HG03095 (cell line): Measurements from ENCODE around the gene TXNDC11.
A peak's percentile ranks its signal among the peaks of the same experiment; 100 is the strongest.

ENCODE experiments used
- ATAC-seq: cut with Tn5 transposase; IDR thresholded peaks from one replicate; pipeline ENCODE4 v1.9.1; 2021; ENCODE audit warnings: moderate library complexity; ENCODE audit not compliant: unreplicated experiment

The TXNDC11 gene

GRCh38 chr16:11676799-11677198, 65.9 kb downstream of the TXNDC11 start:
- no peak for ATAC-seq

- no peak for ATAC-seq
Observed at GRCh38 chr16:11675561-11676511, 66.8 kb downstream of the TXNDC11 start.

DNA sequence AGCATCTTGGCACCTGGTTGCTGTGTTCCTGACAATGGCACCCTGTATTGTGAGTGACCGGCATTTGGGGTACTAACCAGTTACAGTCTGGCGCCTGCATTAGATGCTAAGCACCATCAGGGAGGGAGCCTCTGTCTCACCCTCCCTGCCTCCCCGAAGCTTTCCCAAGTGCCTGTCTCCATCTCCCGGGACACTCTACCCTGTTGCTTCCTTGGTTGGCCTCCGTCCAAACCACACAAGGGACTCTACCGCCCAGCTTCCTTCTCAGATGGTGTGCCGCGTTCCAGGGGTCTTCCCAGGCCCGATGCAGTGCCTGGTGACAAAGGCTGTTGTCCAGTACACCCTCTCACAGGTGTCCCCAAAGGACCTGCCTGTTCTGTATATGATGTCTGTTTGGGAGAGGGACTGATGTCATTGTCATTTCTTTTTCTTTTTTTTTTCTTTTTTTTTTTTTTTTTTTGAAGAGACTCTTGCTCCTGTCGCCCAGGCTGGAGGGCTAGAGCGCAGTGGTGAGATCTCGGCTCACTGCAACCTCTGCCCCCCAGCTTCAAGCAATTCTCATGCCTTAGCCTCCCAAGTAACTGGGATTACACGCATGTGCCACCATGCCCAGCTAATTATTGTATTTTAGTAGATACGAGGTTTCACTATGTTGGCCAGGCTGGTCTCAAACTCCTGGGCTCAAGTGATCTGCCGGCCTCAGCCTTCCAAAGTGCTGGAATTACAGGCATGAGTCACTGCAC, 67.7 kb downstream of the TXNDC11 start:
- ATAC-seq, result no peak

DNA sequence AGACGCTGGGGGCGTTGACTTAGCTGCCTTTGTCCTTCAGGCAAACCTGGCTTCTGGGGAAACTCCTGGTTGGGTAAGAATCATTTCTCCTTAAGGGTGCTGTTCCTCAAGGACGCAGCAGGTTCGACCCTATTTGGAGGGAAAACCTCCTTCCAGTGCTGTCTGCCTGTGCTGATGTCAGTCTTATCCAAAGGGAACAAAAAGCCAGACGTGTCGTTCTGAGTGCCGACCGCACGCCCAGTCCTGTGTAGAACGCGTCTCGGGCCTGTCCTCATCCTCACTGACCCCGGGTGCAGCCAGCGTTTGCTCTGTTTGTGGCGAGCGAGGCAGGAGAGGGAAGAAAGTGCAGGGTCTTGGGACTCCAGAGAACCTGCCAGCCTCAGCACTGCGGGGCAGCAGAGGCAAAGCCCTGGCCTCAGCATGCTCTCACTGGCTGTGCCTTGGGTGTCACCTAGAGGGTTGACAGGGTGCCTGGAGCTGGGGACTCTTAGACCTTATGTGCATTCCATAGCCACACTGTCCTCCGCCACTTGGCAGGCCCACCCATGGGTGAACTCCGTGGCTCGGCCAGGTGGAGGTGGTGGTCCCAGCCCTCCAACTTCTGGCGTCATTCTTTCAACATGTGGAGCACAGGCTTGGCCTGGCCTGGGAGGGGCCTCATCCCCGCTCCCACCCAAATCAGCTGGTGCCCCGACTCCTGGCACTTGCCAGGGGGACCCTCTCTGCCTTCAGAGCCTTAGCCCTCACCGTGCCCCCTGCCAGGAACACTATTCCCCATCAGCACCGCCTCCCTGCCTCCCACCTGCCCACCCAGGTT, 68.4 kb downstream of the TXNDC11 start:
- no peak for ATAC-seq

GRCh38 chr16:11673091-11674000, 69.3 kb downstream of the TXNDC11 start:
- ATAC-seq, result no peak

- ATAC-seq, result no peak
Observed at GRCh38 chr16:11672206-11673090, 70.2 kb downstream of the TXNDC11 start.

GRCh38 chr16:11671676-11672075, 71.0 kb downstream of the TXNDC11 start:
- no peak for ATAC-seq

- no peak for ATAC-seq
Observed at GRCh38 chr16:11671271-11671670, 71.4 kb downstream of the TXNDC11 start.

DNA sequence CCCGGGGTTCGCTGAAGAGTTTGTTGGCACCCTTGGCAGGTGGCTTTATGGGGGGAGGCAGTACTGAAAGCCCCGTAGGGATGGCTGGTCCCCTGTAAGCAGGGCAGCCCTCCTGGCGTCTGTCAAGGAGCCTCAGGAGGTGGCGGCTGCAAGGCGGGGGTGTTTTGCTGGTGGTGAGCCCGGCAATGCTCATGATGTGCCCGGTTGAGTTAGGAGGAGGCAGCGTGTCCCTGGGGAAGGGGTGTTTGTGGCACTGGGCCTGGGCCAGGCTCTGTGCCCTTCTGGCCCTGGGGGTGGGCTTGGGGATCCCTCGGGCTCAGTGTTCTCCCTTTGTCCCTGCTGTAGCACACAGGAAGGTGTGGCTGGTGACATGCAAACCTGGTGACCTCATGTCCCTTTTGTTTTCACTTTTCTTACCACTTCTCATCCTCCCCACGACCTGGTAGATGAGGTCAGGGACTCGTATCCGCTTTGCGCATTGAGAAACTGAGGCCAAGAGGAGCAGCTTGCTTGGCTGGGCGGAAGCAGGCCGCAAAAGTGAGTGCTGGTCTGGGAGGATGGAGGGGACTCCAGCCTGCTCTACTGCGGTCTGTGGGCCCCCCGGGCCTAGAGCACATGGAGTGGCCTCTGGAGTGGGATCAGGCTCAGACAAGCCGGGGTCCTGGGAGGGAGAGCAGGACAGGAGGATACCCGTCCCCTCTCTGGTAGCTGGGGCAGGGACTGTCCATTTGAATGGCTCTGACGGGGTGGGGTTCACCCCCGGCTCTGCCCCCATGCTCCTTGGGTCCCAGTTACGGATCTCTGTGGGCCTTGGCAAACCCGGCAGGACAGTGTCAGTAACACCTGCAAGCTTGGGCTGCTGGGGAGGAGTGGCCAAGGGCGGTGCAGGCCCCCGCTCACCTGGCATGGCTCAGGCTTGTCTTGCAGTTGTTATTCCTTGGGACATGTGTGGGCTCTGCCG, 72.2 kb downstream of the TXNDC11 start:
- peak; percentile 43 for ATAC-seq

DNA sequence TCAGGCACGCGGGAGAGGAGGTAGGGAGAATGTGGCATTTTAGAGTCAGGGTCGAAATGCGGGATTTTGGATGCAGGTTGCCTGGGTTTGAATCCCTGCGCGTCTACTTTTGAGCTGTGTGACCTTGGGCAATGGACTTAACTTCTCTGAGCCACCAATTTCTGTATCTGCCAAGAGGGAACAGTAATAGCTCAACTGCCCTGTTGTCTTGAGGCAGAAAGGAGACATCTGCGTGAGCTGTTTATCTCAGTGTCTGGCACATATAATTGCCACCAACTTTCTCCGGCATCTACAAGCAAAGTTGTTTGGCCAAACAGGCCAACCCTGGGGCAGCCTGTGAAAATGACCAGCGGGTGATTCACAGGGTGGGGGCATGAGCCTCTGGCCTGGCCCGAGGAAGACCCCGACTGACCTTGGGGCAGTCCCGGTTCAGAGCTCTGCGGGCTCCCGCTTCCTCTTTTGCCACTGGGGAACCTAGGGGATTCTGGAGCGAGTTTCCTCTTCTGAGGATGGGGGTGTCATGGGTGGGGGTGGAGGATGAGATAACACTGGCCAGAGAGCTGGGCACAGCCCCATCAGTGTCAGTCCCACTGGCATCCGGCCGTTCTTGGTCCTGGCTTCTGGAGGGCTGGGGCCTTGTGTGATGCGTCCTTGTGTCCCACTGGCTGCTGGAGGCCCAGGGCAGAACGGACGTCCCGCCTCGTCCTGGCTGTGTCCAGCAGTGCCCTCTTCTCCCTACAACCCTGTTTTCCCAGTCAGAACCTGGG, 73.1 kb downstream of the TXNDC11 start:
- ATAC-seq, result no peak

DNA sequence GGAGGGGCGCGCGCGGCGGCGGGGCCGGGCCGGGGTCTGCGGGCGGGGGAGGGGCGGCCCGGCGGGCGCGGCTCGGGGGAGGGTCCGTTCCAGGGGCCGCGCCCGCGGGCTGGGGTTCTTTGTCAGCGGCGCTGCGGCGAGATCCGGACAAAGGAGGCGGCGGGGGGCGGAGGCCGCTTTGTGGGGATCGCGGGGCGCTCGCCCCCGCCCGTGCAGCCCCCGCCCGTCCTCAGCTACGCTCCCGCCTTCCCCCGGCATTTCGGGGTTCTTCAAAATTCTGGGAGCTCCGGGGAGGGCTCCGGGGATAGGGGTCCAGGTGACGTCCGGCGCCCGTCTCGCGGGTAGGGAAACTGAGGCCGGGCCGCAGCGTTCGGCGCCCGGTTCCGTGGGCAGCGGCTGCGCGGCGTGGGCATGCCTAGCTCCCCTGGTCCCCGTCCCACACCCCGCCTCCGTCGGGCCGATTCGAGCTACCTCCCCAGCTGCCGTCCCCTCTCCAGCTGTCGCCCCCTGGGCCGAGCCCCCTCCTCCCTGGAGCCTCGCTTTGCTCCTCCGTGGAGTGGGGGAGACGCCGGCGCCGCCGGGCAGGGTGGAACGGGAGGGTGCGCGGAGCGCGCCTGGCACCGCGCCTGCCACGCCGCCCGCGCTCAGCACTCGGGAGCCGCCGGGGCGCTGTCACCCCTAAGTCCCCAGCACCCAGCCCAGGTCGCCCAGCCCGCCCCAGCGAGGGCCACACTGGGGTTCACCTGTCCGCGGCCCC, 73.9 kb downstream of the TXNDC11 start:
- ATAC-seq, result no peak

- ATAC-seq, result peak; percentile 47
Observed at GRCh38 chr16:11667824-11668622, 74.6 kb downstream of the TXNDC11 start, which contains the start of gene SNN. Gene SNN (plus strand): TSS chr16:11668455. CDS start chr16:11676060, 7,605 bp downstream.

- no peak for ATAC-seq
Observed at GRCh38 chr16:11667221-11667823, 75.3 kb downstream of the TXNDC11 start.

DNA sequence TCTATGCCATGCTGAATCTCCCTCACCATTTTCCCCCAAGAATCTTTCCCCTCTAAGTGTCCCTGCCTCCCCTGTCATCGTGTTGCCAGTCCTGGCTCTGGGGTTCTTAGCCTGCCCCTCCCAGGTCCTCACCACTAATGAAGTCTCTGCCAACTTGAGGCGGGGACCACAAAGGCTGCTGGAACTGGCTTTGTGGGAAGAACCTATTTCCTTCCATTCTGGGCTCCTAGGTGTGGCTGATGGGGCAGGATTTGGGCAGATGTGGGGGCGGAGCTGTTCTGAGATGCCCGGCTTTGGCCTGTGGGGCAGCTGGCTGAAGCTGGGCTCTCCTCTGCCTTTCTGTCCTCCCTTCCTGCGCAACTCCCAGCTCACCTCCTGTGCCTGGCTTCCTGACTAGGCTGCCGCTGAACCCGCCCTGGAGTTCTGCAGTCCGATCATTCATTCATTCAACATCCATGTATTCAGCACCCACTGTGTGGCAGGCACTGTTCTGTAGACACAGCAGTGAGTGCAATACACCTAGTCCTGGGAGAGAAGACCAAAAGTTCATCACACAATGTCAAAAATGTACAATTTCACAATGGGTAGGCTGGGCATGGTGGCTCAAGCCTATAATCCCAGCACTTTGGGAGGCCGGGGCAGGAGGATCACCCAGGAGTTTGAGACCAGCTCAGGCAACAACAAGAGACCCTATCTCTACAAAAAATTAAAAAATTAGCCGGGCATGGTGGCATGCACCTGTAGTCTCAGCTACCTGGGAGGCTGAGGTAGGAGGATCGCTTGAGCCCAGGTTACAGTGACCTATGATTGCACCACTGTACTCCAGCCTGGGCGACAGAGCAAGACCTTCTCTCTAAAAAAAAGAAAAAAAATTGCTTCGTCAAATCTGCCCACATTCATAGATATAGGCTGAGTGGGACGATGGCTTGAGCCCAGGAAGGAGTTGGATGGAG, 76.3 kb downstream of the TXNDC11 start:
- ATAC-seq, result no peak
